Osteocyte (in vitro differentiated cells): ENCODE data around the gene MAPK4. TPM values are rescaled to one million over a fixed set of nuclear protein-coding genes. Genes with fewer than 3 reads are reported as not detected.

ENCODE experiments used
- DNase-seq: peaks from one replicate; pipeline ENCODE4 v3.0.0; 2021; ENCODE audit warnings: mixed read lengths; ENCODE audit not compliant: unreplicated experiment; ENCODE audit errors: extremely low spot score
- H3K27ac Mint-ChIP-seq: one replicate; pipeline ENCODE4 v1.8.0; 2021; ENCODE audit warnings: mild to moderate bottlenecking, mixed read lengths; ENCODE audit not compliant: unreplicated experiment
- H3K27me3 Mint-ChIP-seq: one replicate; pipeline ENCODE4 v1.8.0; 2021; ENCODE audit warnings: mixed read lengths; ENCODE audit not compliant: unreplicated experiment
- H3K36me3 Mint-ChIP-seq: one replicate; pipeline ENCODE4 v1.8.0; 2021; ENCODE audit warnings: mixed read lengths; ENCODE audit not compliant: unreplicated experiment
- H3K4me1 Mint-ChIP-seq: one replicate; pipeline ENCODE4 v1.8.0; 2021; ENCODE audit warnings: mixed read lengths; ENCODE audit not compliant: unreplicated experiment
- H3K4me3 Mint-ChIP-seq: one replicate; pipeline ENCODE4 v1.8.0; 2021; ENCODE audit warnings: mild to moderate bottlenecking, moderate library complexity, mixed read lengths; ENCODE audit not compliant: unreplicated experiment
- H3K9me3 Mint-ChIP-seq: one replicate; pipeline ENCODE4 v1.8.0; 2021; ENCODE audit warnings: mixed read lengths; ENCODE audit not compliant: unreplicated experiment
- CTCF ChIP-seq: fragments of 200-600 bp; sonication (generic); IDR thresholded peaks from 2 replicates; pipeline ENCODE4 v1.5.0; 2021; ENCODE audit warnings: antibody characterized with exemption, mild to moderate bottlenecking, moderate library complexity
- total RNA-seq: library from RNA; stranded (reverse); gene quantifications from 2 replicates; pipeline ENCODE4 v1.2.1, GENCODE V29; 2021

Gene MAPK4
- total RNA-seq, 1 donor from 2014 or later, result not detected

- peaks cover 3% of the 10 kb centered on the region for H3K27me3 Mint-ChIP-seq
- no peak overlapping the region for H3K4me3 Mint-ChIP-seq
- DNase-seq, result no peak
- no peak overlapping the region for H3K27ac Mint-ChIP-seq
- H3K4me1 Mint-ChIP-seq, result no peaks in the 10 kb centered on the region
- H3K36me3 Mint-ChIP-seq, result no peaks in the 10 kb centered on the region
- no peaks in the 10 kb centered on the region for H3K9me3 Mint-ChIP-seq
- TF ChIP-seq CTCF, result no peak
Observed at GRCh38 chr18:50624981-50625380, 65.1 kb downstream of the MAPK4 start.

DNA sequence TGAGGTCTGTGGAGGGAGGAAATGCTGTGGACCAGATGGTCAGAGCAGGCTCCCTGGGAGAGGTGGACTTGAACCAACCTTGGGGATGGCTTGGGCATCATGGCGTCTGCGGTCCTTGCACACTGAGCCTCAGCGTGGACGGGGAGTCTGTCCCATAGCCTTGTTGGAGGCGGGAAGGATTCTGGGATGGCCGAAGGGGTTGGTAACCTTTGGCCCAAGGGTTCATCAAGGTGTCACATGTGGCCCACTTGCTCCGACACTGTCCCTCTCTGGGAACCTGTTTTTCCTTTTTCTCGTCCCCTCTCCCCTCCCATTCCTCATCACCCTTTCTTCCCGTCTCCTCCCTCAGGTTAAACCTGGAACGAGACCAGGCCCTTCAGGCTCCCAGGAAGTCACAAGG, 66.4 kb downstream of the MAPK4 start:
- Mint-ChIP-seq H3K9me3 (no peaks in the 10 kb centered on the region), H3K36me3 (no peaks in the 10 kb centered on the region), H3K27me3 (peaks cover 3% of the 10 kb centered on the region), H3K4me1 (no peaks in the 10 kb centered on the region), H3K27ac (no peak overlapping the region), H3K4me3 (no peak overlapping the region)
- DNase-seq, result no peak
- no peak for TF ChIP-seq CTCF

GRCh38 chr18:50627594-50628532, 68.0 kb downstream of the MAPK4 start:
- Mint-ChIP-seq H3K4me3 (no peak overlapping the region), H3K9me3 (no peaks in the 10 kb centered on the region), H3K27me3 (no peaks in the 10 kb centered on the region), H3K36me3 (no peaks in the 10 kb centered on the region), H3K4me1 (peaks cover 11% of the 10 kb centered on the region), H3K27ac (no peak overlapping the region)
- DNase-seq, result no peak
- TF ChIP-seq CTCF, result no peak

DNA sequence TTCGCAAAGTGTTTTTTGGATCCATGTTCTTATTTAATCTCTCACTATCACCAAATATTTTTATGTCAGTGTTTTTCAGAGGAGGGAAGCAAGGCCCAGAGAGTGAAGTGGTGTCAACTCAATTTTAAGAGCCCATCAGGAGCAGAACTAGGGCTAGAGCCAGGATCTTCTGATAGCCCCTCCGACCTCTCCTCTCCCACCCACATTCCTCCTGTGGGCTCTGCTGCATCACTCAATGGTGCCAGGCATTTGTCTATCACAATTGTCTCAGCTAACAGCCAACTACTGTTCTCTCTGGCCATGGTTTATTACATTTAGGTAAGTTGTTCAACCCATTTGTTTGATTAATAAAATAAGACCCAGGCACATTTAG, 68.6 kb downstream of the MAPK4 start:
- Mint-ChIP-seq H3K36me3 (no peaks in the 10 kb centered on the region), H3K9me3 (no peaks in the 10 kb centered on the region), H3K4me3 (no peak overlapping the region), H3K27me3 (no peaks in the 10 kb centered on the region), H3K27ac (no peak overlapping the region), H3K4me1 (peaks cover 13% of the 10 kb centered on the region)
- DNase-seq, result no peak
- no peak for TF ChIP-seq CTCF

DNA sequence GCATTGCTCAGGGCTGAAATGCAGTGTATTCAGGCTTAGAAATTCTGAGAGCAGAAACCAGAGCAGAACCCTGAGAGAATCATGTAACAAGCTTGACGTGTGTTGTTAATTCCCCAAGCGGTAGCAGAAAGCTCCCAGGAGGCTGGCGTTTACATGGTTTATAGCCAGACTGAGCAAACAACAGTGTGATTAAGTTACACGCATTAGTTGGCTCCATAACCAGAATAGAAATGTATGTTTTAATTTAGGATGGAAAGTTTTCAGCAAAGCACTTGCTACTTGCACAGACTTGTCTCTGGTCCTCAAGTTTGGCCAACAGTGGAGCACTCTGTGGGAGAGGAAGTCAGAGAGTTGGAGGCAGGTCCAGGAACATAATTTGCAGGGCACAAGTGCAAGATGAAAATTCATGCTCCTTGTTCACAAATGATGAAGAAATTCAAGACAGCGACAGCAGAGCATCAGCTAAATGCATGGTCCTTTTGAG, 69.3 kb downstream of the MAPK4 start:
- Mint-ChIP-seq H3K9me3 (no peaks in the 10 kb centered on the region), H3K27ac (no peak overlapping the region), H3K4me3 (no peak overlapping the region)

More for the DNA sequence above, 69.3 kb downstream of the MAPK4 start:
- TF ChIP-seq CTCF, result no peak
- Mint-ChIP-seq H3K36me3 (no peaks in the 10 kb centered on the region), H3K27me3 (no peaks in the 10 kb centered on the region), H3K4me1 (peaks cover 16% of the 10 kb centered on the region)
- no peak for DNase-seq
